ENCODE measurements around the gene DUSP8. TPM values are rescaled to one million over a fixed set of nuclear protein-coding genes. Genes with fewer than 3 reads are reported as not detected.

The DUSP8 gene
- total RNA-seq, 1 experiment from 2014 or later = 2.4 TPM

DNA sequence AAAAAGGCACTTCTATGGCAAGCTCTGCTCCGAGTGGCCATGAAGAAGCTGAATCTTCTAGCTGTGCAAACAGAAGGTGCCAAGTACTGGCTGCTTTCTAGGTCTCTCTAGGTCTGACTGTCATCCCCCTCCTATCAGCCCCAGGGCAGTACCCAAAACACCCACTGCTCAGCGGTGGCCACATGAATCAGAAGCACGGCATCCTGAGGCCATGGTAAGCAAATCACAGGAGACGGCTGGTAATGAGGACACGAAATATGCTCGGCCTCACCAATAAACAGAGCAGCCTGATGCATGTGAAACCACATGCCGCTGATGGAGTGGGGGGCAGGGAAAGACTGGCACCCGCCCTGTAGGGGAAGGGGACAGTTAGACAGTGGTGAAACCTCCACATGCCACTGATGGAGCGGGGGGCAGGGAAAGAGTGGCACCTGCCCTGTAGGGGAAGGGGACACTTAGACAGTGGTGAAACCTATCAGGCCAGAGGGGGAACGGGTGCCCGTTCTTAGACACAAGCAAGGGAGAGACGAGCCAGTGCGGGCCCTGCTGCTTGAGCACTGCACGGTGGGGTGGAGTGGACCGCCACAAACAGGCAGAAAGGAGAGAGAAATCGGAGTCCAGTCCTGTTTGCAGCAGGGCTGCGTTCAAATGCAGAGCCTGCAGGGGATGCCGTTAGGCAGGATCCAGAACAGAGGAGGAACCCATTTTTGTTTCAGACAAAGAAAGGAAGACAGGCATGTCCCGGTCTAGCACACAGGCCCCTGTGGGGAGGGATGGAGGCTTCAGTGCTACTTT is 55.6 kb downstream of the DUSP8 start:
- no peak for ATAC-seq
- no peaks in the 10 kb centered on the region for H3K9me3 Mint-ChIP-seq
- TF ChIP-seq, protein P1, sequence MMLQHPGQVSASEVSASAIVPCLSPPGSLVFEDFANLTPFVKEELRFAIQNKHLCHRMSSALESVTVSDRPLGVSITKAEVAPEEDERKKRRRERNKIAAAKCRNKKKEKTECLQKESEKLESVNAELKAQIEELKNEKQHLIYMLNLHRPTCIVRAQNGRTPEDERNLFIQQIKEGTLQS (CRISPR knock-in tag; conservative IDR thresholded peaks at IDR 0.05) = no peak
- no peak for TF ChIP-seq CBFB (CRISPR knock-in tag; IDR thresholded peaks at IDR 0.05; ENCODE audit: low read depth)
- TF ChIP-seq PRRX2 (CRISPR knock-in tag; IDR thresholded peaks at IDR 0.05) = no peak
- no peak for TF ChIP-seq RELA (CRISPR knock-in tag; IDR thresholded peaks at IDR 0.05; ENCODE audit: borderline replicate concordance)
- TF ChIP-seq, protein P2, sequence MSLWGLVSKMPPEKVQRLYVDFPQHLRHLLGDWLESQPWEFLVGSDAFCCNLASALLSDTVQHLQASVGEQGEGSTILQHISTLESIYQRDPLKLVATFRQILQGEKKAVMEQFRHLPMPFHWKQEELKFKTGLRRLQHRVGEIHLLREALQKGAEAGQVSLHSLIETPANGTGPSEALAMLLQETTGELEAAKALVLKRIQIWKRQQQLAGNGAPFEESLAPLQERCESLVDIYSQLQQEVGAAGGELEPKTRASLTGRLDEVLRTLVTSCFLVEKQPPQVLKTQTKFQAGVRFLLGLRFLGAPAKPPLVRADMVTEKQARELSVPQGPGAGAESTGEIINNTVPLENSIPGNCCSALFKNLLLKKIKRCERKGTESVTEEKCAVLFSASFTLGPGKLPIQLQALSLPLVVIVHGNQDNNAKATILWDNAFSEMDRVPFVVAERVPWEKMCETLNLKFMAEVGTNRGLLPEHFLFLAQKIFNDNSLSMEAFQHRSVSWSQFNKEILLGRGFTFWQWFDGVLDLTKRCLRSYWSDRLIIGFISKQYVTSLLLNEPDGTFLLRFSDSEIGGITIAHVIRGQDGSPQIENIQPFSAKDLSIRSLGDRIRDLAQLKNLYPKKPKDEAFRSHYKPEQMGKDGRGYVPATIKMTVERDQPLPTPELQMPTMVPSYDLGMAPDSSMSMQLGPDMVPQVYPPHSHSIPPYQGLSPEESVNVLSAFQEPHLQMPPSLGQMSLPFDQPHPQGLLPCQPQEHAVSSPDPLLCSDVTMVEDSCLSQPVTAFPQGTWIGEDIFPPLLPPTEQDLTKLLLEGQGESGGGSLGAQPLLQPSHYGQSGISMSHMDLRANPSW (CRISPR knock-in tag; conservative IDR thresholded peaks at IDR 0.05; ENCODE audit: low read depth) = no peak
- no peak for TF ChIP-seq ZNF138 (CRISPR knock-in tag; conservative IDR thresholded peaks at IDR 0.05)
- TF ChIP-seq, protein P3, sequence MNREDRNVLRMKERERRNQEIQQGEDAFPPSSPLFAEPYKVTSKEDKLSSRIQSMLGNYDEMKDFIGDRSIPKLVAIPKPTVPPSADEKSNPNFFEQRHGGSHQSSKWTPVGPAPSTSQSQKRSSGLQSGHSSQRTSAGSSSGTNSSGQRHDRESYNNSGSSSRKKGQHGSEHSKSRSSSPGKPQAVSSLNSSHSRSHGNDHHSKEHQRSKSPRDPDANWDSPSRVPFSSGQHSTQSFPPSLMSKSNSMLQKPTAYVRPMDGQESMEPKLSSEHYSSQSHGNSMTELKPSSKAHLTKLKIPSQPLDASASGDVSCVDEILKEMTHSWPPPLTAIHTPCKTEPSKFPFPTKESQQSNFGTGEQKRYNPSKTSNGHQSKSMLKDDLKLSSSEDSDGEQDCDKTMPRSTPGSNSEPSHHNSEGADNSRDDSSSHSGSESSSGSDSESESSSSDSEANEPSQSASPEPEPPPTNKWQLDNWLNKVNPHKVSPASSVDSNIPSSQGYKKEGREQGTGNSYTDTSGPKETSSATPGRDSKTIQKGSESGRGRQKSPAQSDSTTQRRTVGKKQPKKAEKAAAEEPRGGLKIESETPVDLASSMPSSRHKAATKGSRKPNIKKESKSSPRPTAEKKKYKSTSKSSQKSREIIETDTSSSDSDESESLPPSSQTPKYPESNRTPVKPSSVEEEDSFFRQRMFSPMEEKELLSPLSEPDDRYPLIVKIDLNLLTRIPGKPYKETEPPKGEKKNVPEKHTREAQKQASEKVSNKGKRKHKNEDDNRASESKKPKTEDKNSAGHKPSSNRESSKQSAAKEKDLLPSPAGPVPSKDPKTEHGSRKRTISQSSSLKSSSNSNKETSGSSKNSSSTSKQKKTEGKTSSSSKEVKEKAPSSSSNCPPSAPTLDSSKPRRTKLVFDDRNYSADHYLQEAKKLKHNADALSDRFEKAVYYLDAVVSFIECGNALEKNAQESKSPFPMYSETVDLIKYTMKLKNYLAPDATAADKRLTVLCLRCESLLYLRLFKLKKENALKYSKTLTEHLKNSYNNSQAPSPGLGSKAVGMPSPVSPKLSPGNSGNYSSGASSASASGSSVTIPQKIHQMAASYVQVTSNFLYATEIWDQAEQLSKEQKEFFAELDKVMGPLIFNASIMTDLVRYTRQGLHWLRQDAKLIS (CRISPR knock-in tag; IDR thresholded peaks at IDR 0.05; ENCODE audit: borderline replicate concordance) = no peak
- no peak for TF ChIP-seq TEAD4 (CRISPR knock-in tag; IDR thresholded peaks at IDR 0.05)
- peaks cover 21% of the 10 kb centered on the region for H3K4me1 Mint-ChIP-seq
- H3K4me3 Mint-ChIP-seq = no peak overlapping the region
- CTCF ChIA-PET = interaction anchor here (0.6 to 3.1 kb wide), 12 partner anchors 9 to 291 kb away, joined by 3 to 19 read pairs (median 5); partner anchors contain the start of genes BRSK2 and MOB2
- POLR2A ChIA-PET = interaction anchor here (0.5 kb wide), 1 partner anchor 760 kb away, joined by 3 read pairs; no protein-coding TSS in a partner anchor
- no peak for DNase-seq (ENCODE audit: low spot score)
- H3K36me3 Mint-ChIP-seq = no peaks in the 10 kb centered on the region
- no peaks in the 10 kb centered on the region for H3K27me3 Mint-ChIP-seq (ENCODE audit: low read depth)
- peak overlapping the region; percentile 30 for H3K27ac Mint-ChIP-seq

DNA sequence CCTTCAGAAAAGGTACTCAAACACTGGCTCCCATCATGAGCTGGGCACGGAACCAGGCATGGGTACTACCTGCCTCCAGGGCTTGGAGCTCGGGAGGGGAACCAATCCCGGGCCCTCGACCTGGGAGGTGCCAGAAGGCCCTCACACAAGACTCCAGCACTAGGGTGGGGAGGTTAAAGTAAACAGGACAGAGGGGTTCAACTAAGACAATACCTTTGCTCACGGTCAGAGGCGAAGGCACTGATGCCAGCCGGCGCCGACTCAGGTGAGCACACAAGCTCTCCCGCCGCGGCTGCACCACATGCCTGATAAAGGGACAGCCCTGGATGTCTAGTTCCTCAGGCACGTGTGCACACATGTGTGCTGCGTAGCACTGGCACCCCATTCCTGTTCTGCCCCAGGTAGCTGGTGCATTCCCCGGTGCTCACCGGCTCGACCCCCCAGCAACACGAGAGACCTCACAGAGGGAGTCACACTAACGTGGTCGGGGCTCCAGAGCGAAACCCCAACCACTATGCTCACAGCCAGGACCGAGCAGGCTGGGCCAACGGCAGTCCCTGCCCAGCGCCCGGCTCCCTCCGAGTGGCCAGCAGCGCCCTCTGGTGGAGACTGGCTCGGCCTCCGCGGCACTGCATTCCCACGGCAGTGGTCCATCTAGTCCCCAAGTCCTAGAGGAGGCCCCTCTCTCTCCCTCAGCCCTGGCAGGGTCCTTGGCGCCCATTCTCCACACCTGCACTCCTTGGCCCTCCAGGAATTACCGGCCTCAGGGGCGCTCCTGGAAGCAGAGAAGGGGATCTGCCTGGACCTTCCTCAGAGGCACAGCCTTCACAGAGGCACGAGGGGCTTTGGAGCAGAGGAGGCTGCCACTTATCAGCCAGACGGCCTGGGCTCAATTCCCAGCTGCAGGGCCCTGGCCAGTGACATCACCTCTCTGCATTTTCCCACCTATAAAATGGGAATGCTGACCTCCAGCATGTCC is 56.7 kb downstream of the DUSP8 start:
- CTCF ChIA-PET = interaction anchor here (0.6 to 3.1 kb wide), 20 partner anchors 10 to 403 kb away, joined by 3 to 19 read pairs (median 4); partner anchors contain the start of genes BRSK2 and MOB2
- no peaks in the 10 kb centered on the region for H3K36me3 Mint-ChIP-seq
- ATAC-seq = peak; percentile 90
- TF ChIP-seq, protein P4, sequence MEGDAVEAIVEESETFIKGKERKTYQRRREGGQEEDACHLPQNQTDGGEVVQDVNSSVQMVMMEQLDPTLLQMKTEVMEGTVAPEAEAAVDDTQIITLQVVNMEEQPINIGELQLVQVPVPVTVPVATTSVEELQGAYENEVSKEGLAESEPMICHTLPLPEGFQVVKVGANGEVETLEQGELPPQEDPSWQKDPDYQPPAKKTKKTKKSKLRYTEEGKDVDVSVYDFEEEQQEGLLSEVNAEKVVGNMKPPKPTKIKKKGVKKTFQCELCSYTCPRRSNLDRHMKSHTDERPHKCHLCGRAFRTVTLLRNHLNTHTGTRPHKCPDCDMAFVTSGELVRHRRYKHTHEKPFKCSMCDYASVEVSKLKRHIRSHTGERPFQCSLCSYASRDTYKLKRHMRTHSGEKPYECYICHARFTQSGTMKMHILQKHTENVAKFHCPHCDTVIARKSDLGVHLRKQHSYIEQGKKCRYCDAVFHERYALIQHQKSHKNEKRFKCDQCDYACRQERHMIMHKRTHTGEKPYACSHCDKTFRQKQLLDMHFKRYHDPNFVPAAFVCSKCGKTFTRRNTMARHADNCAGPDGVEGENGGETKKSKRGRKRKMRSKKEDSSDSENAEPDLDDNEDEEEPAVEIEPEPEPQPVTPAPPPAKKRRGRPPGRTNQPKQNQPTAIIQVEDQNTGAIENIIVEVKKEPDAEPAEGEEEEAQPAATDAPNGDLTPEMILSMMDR (IDR thresholded peaks at IDR 0.05) = peak; percentile 85
- TF ChIP-seq, protein P5, sequence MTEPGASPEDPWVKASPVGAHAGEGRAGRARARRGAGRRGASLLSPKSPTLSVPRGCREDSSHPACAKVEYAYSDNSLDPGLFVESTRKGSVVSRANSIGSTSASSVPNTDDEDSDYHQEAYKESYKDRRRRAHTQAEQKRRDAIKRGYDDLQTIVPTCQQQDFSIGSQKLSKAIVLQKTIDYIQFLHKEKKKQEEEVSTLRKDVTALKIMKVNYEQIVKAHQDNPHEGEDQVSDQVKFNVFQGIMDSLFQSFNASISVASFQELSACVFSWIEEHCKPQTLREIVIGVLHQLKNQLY (CRISPR knock-in tag; IDR thresholded peaks at IDR 0.05) = no peak
- TF ChIP-seq ZNF232 (CRISPR knock-in tag; IDR thresholded peaks at IDR 0.05) (no peak), ZNF317 (CRISPR knock-in tag; IDR thresholded peaks at IDR 0.05; ENCODE audit: borderline replicate concordance, low read depth) (no peak), ETV6 (CRISPR knock-in tag; IDR thresholded peaks at IDR 0.05) (no peak), OVOL2 (CRISPR knock-in tag; IDR thresholded peaks at IDR 0.05; ENCODE audit: borderline replicate concordance) (no peak), ZNF138 (CRISPR knock-in tag; conservative IDR thresholded peaks at IDR 0.05) (no peak), ZNF671 (CRISPR knock-in tag; IDR thresholded peaks at IDR 0.05) (no peak)
- TF ChIP-seq, protein P6, sequence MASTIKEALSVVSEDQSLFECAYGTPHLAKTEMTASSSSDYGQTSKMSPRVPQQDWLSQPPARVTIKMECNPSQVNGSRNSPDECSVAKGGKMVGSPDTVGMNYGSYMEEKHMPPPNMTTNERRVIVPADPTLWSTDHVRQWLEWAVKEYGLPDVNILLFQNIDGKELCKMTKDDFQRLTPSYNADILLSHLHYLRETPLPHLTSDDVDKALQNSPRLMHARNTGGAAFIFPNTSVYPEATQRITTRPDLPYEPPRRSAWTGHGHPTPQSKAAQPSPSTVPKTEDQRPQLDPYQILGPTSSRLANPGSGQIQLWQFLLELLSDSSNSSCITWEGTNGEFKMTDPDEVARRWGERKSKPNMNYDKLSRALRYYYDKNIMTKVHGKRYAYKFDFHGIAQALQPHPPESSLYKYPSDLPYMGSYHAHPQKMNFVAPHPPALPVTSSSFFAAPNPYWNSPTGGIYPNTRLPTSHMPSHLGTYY (CRISPR knock-in tag; IDR thresholded peaks at IDR 0.05) = no peak
- TF ChIP-seq, protein P7, sequence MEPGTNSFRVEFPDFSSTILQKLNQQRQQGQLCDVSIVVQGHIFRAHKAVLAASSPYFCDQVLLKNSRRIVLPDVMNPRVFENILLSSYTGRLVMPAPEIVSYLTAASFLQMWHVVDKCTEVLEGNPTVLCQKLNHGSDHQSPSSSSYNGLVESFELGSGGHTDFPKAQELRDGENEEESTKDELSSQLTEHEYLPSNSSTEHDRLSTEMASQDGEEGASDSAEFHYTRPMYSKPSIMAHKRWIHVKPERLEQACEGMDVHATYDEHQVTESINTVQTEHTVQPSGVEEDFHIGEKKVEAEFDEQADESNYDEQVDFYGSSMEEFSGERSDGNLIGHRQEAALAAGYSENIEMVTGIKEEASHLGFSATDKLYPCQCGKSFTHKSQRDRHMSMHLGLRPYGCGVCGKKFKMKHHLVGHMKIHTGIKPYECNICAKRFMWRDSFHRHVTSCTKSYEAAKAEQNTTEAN (CRISPR knock-in tag; IDR thresholded peaks at IDR 0.05) = no peak

More for the DNA sequence above, 56.7 kb downstream of the DUSP8 start:
- Mint-ChIP-seq H3K27ac (no peak overlapping the region), H3K9me3 (no peaks in the 10 kb centered on the region), H3K4me3 (no peak overlapping the region), H3K4me1 (peaks cover 21% of the 10 kb centered on the region), H3K27me3 (ENCODE audit: low read depth) (no peaks in the 10 kb centered on the region)
- DNase-seq (ENCODE audit: low spot score) = peak; percentile 92
- POLR2A ChIA-PET = interaction anchor here (0.5 kb wide), 1 partner anchor 759 kb away, joined by 3 read pairs; no protein-coding TSS in a partner anchor

Measured in WTC11 (cell line).